Muscle layer of colon (tissue), 2 donors: ENCODE data around the gene TMEM255A.

ENCODE experiments used
- H3K27ac ChIP-seq: one replicate; pipeline ENCODE4 v1.7.0; 2013; ENCODE audit warnings: low read depth, mild to moderate bottlenecking, low read length, moderate library complexity
- H3K27me3 ChIP-seq, 2 donors: one replicate each; pipeline ENCODE4 v1.7.0; 2013; ENCODE audit warnings: low read length in 2 of 2, mild to moderate bottlenecking in 2 of 2; ENCODE audit not compliant: insufficient read depth in 2 of 2, control insufficient read depth in 1 of 2
- H3K36me3 ChIP-seq: one replicate; pipeline ENCODE4 v1.7.0; 2013; ENCODE audit warnings: mild to moderate bottlenecking, low read length; ENCODE audit not compliant: insufficient read depth
- H3K4me1 ChIP-seq: one replicate; pipeline ENCODE4 v1.7.0; 2013; ENCODE audit warnings: mild to moderate bottlenecking, low read length; ENCODE audit not compliant: insufficient read depth
- H3K4me3 ChIP-seq, 2 donors: one replicate each; pipeline ENCODE4 v1.7.0; 2013; ENCODE audit warnings: low read length in 2 of 2, low read depth in 1 of 2, mild to moderate bottlenecking in 1 of 2, moderate library complexity in 1 of 2
- H3K9ac ChIP-seq: one replicate; pipeline ENCODE4 v1.7.0; 2013; ENCODE audit warnings: low read length
- H3K9me3 ChIP-seq: one replicate; pipeline ENCODE4 v1.7.0; 2013; ENCODE audit warnings: mild to moderate bottlenecking, low read length
- donor health status: abdominal sarcoma.
- donor health status: Adenocarcinoma of cecum.

TMEM255A gene

DNA sequence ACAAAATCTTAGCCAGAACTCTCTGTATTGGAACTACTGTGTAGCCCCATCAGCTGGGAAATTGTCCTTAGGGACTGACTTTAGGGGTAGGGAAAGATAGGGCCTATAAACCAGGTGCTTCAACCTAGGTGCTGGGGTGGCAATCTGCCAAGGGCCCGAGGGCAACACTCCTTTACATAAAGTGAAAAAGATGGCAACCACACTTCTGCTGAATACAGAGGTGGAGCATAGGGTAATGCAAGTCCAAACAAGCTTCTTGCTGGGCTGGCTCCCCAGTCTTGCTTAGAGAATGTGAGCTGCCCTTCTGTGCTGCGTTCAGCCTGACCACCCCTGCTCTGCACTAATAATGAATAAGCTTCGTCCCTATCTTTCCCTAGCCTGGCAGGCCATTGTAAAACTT lies 50.9 kb downstream of the TMEM255A start:
- H3K27ac ChIP-seq, result no peak overlapping the region
- H3K36me3 ChIP-seq, result no peaks in the 10 kb centered on the region
- no peaks in the 10 kb centered on the region for H3K9me3 ChIP-seq

GRCh38 chrX:120253784-120254183 lies 57.5 kb downstream of the TMEM255A start:
- H3K9ac ChIP-seq, result no peak overlapping the region
- H3K27me3 ChIP-seq, result no peaks in the 10 kb centered on the region
- no peak overlapping the region for H3K4me3 ChIP-seq
- peaks cover 8% of the 10 kb centered on the region for H3K36me3 ChIP-seq
- H3K9me3 ChIP-seq, result no peaks in the 10 kb centered on the region
- no peak overlapping the region for H3K27ac ChIP-seq
- H3K4me1 ChIP-seq, result no peaks in the 10 kb centered on the region

More for the DNA sequence above, 50.9 kb downstream of the TMEM255A start:
- H3K27me3 ChIP-seq, result no peaks in the 10 kb centered on the region
- H3K9ac ChIP-seq, result no peak overlapping the region
- no peaks in the 10 kb centered on the region for H3K4me1 ChIP-seq
- H3K4me3 ChIP-seq, result no peak overlapping the region

GRCh38 chrX:120251471-120252011 lies 59.7 kb downstream of the TMEM255A start:
- Histone ChIP-seq H3K27ac (peak overlapping the region; percentile 50), H3K27me3 (no peaks in the 10 kb centered on the region)

GRCh38 chrX:120250522-120251271 lies 60.6 kb downstream of the TMEM255A start, which contains the start of gene ZBTB33:
ZBTB33 (plus strand) TSS chrX:120250812; CDS start chrX:120253416, 2,604 bp downstream.
- H3K36me3 ChIP-seq, result peaks cover 8% of the 10 kb centered on the region
- H3K4me3 ChIP-seq, result peak within 1 kb of the TSS; percentile 53 to 71
- no peaks in the 10 kb centered on the region for H3K9me3 ChIP-seq
- H3K4me1 ChIP-seq, result no peaks in the 10 kb centered on the region
- H3K27me3 ChIP-seq, result no peaks in the 10 kb centered on the region
- H3K27ac ChIP-seq, result peak within 1 kb of the TSS; percentile 50
- peak within 1 kb of the TSS; percentile 50 for H3K9ac ChIP-seq

More at GRCh38 chrX:120251471-120252011, 59.7 kb downstream of the TMEM255A start:
- no peaks in the 10 kb centered on the region for H3K4me1 ChIP-seq
- H3K4me3 ChIP-seq, result peak overlapping the region; percentile 53 to 71
- no peaks in the 10 kb centered on the region for H3K9me3 ChIP-seq
- H3K36me3 ChIP-seq, result peaks cover 8% of the 10 kb centered on the region
- H3K9ac ChIP-seq, result peak overlapping the region; percentile 50

DNA sequence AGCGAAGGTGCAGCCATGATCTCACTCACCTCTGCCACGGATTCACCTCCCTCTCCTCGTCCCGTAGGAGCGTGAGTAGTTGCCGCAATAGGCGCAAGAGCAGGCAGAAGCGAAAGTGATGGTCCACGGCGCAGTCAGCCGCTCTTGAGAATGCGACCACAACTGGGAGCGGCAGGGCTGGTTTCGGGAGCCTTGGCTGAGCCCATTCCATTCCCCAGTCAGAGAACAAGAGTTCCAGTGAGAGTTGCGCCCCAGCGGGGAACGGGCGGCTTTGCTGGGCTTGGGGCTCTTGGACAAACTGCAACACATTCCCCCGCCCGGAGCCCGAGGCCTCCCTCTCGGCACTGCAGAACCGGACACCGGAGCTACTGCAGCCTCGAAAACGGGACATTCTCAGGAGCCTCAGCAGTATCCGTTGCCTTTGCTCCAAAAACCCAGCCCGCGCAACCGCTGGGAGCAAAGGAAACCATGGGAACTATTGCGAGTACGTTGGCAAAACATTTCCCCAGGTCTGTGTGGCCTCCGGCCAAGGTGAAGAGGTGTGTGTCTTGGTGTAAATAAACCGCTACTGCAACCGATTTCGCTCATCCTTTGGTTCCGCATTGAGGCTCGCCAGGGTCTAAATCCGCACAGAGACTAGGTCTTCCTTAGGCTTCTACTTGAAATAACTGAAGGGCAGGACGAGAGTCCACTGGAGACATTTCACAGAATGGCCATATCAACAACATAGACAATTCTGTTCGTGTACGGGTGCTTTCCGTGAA lies 66.3 kb downstream of the TMEM255A start:
- Histone ChIP-seq H3K9ac (peak overlapping the region; percentile 71), H3K27ac (peak overlapping the region; percentile 80), H3K27me3 (no peaks in the 10 kb centered on the region), H3K9me3 (no peaks in the 10 kb centered on the region), H3K4me3 (peak overlapping the region; percentile 52 to 55), H3K4me1 (peaks cover 5% of the 10 kb centered on the region), H3K36me3 (no peaks in the 10 kb centered on the region)

DNA sequence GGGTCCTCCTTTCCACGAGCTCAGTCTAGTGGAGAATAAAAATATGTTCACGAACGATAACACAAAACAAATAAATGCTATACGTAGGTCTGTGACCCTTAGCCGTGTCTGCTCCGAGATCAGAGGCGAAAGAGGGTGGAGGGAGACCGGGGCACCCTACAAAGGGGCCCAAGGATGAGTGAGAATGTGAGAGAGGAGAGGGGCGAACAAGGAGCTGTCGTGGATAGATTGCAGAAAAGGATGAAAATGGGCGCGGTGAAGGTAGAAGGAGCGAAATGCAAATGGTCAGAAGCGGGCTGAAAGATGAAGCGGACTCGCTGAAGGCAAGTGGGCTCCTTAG lies 66.9 kb downstream of the TMEM255A start:
- Histone ChIP-seq H3K4me3 (peak overlapping the region; percentile 52 to 55), H3K27me3 (no peaks in the 10 kb centered on the region)

DNA sequence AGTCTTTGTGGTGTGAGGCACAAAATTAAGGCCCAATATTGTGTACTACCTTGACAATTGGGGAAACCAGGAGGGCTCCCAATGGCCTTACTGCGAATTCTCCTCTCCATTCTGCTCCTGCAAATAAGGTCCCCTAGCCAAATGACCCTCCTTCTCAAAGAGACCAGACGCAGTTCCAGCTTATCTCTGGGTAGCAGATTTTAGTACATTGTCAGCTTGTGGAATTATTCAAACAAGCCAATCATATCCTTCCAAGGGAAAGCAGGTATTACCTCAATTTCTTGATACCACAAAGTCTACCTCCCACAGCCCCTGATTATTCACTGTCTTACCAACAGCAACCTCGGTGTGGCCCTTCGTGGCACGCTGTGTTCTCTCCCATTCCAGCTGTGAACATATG lies 68.4 kb downstream of the TMEM255A start:
- Histone ChIP-seq H3K4me1 (peaks cover 5% of the 10 kb centered on the region), H3K27me3 (no peaks in the 10 kb centered on the region), H3K4me3 (no peak overlapping the region), H3K9ac (no peak overlapping the region), H3K9me3 (no peaks in the 10 kb centered on the region), H3K27ac (no peak overlapping the region), H3K36me3 (no peaks in the 10 kb centered on the region)

More for the DNA sequence above, 66.9 kb downstream of the TMEM255A start:
- Histone ChIP-seq H3K27ac (peak overlapping the region; percentile 80), H3K36me3 (no peaks in the 10 kb centered on the region), H3K9ac (peak overlapping the region; percentile 71), H3K9me3 (no peaks in the 10 kb centered on the region), H3K4me1 (peaks cover 5% of the 10 kb centered on the region)

- Histone ChIP-seq H3K4me1 (peaks cover 5% of the 10 kb centered on the region), H3K9ac (no peak overlapping the region), H3K4me3 (no peak overlapping the region), H3K27me3 (no peaks in the 10 kb centered on the region), H3K27ac (no peak overlapping the region), H3K9me3 (no peaks in the 10 kb centered on the region), H3K36me3 (no peaks in the 10 kb centered on the region)
Measured at GRCh38 chrX:120238933-120239332, 72.3 kb downstream of the TMEM255A start.

- no peaks in the 10 kb centered on the region for H3K36me3 ChIP-seq
- no peaks in the 10 kb centered on the region for H3K9me3 ChIP-seq
- H3K27me3 ChIP-seq, result no peaks in the 10 kb centered on the region
- H3K27ac ChIP-seq, result no peak overlapping the region
- H3K9ac ChIP-seq, result no peak overlapping the region
- H3K4me1 ChIP-seq, result no peaks in the 10 kb centered on the region
- H3K4me3 ChIP-seq, result no peak overlapping the region
Measured at GRCh38 chrX:120236687-120237479, 74.4 kb downstream of the TMEM255A start.

- Histone ChIP-seq H3K9ac (no peak overlapping the region), H3K36me3 (no peaks in the 10 kb centered on the region), H3K9me3 (no peaks in the 10 kb centered on the region), H3K4me1 (no peaks in the 10 kb centered on the region), H3K27ac (no peak overlapping the region), H3K4me3 (no peak overlapping the region), H3K27me3 (no peaks in the 10 kb centered on the region)
Measured at GRCh38 chrX:120235284-120235683, 76.0 kb downstream of the TMEM255A start.
